Neutrophil (primary cell): ENCODE measurements around the gene TMPRSS11E.
"Not testable (repeated sequence)": the region's sequence is repeated elsewhere in the genome, so short reads cannot be mapped to it uniquely, and the experiment has no call there.

Source experiments
- H3K27ac ChIP-seq: fragments of 200-600 bp; sonication (generic); 2 replicates; pipeline ENCODE4 v1.5.1; 2016; ENCODE audit warnings: mild to moderate bottlenecking, moderate library complexity
- H3K27me3 ChIP-seq: fragments of 200-600 bp; sonication (generic); 2 replicates; pipeline ENCODE4 v1.6.0; 2016; ENCODE audit warnings: mild to moderate bottlenecking
- H3K36me3 ChIP-seq: fragments of 200-600 bp; sonication (generic); 2 replicates; pipeline ENCODE4 v1.5.1; 2017
- H3K4me1 ChIP-seq, 2 experiments: fragments of 200-600 bp in 1 of 2; sonication (generic) in 1 of 2; 1 replicate in 1 of 2; 2 replicates in 1 of 2; pipeline versions ENCODE4 v1.5.1 to v1.6.1; 2013 to 2016; ENCODE audit warnings: low read depth in 1 of 2, low read length in 1 of 2, mild to moderate bottlenecking in 1 of 2, moderate library complexity in 1 of 2; ENCODE audit not compliant: control insufficient read depth in 1 of 2, insufficient read depth in 1 of 2
- H3K4me3 ChIP-seq, 2 experiments: fragments of 200-600 bp in 1 of 2; sonication (generic) in 1 of 2; 1 replicate in 1 of 2; 2 replicates in 1 of 2; pipeline ENCODE4 v1.5.1; 2013 to 2016; ENCODE audit warnings: low read depth in 1 of 2, low read length in 1 of 2, mild to moderate bottlenecking in 1 of 2, moderate library complexity in 1 of 2
- H3K9me3 ChIP-seq: fragments of 200-600 bp; sonication (generic); 2 replicates; pipeline ENCODE4 v1.5.1; 2016
- CTCF ChIP-seq: fragments of 200-600 bp; sonication (generic); IDR thresholded peaks from 2 replicates; pipeline ENCODE4 v1.5.1; 2016; ENCODE audit warnings: antibody characterized with exemption

TMPRSS11E gene

GRCh38 chr4:68407868-68408190 is 39.4 kb upstream of the TMPRSS11E start:
- no peaks in the 10 kb centered on the region for H3K36me3 ChIP-seq
- H3K27ac ChIP-seq, result no peak overlapping the region
- no peaks in the 10 kb centered on the region for H3K4me1 ChIP-seq
- H3K4me3 ChIP-seq, result no peak overlapping the region
- no peaks in the 10 kb centered on the region for H3K27me3 ChIP-seq
- no peak for TF ChIP-seq CTCF
- H3K9me3 ChIP-seq, result no peaks in the 10 kb centered on the region

- Histone ChIP-seq H3K4me3 (no peak overlapping the region), H3K36me3 (no peaks in the 10 kb centered on the region), H3K9me3 (no peaks in the 10 kb centered on the region), H3K4me1 (no peaks in the 10 kb centered on the region), H3K27ac (no peak overlapping the region), H3K27me3 (no peaks in the 10 kb centered on the region)
- no peak for TF ChIP-seq CTCF
These were observed 37.1 kb upstream of the TMPRSS11E start for GRCh38 chr4:68410149-68410548.

DNA sequence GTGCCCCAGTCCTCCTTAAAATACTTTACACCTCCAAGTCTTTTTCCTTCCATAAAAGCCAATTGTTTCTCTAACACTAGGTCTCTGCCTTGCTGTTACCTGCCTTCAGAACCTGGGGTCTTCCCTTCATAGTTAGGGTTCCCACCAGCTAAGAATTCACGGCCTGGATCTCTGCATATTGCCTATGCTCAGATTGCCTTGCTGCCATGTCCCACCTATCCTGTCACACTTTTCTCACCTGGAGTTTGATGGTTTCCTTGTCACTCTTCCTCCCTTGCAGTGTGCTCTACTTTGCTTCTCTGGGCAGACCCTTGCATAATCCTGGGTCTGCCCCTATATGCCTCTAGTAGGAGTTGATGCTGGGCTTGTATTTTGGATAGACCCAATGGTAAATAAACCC is 36.6 kb upstream of the TMPRSS11E start:
- Histone ChIP-seq H3K36me3 (no peaks in the 10 kb centered on the region), H3K9me3 (no peaks in the 10 kb centered on the region), H3K27me3 (no peaks in the 10 kb centered on the region), H3K27ac (no peak overlapping the region), H3K4me1 (no peaks in the 10 kb centered on the region), H3K4me3 (no peak overlapping the region)
- no peak for TF ChIP-seq CTCF

DNA sequence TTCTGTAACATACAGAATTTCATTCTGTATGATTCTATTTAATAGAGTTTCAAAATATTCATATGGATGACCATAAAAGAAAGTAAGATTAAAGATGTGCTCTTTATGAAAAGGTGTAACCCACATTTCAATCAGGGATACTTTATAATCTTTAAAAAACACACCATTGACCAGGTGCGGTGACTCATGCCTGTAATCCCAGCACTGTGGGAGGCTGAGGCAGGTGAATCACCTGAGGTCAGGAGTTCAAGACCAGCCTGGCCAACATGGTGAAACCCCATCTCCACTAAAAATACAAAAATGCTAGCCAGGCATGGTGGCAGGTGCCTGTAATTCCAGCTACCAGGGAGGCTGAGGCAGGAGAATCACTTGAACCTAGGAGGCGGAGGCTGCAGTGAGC is 35.2 kb upstream of the TMPRSS11E start:
- H3K9me3 ChIP-seq, result not testable (repeated sequence)

DNA sequence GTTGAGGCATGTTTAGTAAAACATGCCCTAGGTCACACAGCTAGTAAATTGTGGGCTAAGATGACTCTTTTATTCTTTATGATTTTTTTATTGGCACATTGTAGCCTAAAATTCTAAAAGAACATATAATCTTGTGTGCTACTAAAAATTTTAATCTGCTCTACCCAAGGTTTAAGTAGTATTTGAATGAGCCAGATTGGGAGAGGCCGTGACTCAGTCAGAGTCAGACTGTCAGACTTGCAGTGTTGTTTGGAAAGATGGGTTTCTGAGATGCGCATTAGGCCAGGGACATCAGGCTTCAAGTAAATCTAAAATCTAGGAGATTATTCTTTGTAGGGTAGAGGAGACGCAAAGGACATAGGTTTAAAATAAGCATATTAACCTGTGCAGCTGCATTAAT is 30.7 kb upstream of the TMPRSS11E start:
- H3K27me3 ChIP-seq, result no peaks in the 10 kb centered on the region
- H3K36me3 ChIP-seq, result no peaks in the 10 kb centered on the region
- no peaks in the 10 kb centered on the region for H3K4me1 ChIP-seq
- TF ChIP-seq CTCF, result no peak
- no peak overlapping the region for H3K27ac ChIP-seq
- no peaks in the 10 kb centered on the region for H3K9me3 ChIP-seq
- no peak overlapping the region for H3K4me3 ChIP-seq

More for the DNA sequence above, 35.2 kb upstream of the TMPRSS11E start:
- H3K4me1 ChIP-seq, H3K27ac ChIP-seq, H3K4me3 ChIP-seq, H3K27me3 ChIP-seq, H3K36me3 ChIP-seq: not testable (repeated sequence)

GRCh38 chr4:68426516-68426915 is 20.7 kb upstream of the TMPRSS11E start:
- H3K9me3 ChIP-seq, result no peaks in the 10 kb centered on the region
- TF ChIP-seq CTCF, result no peak
- H3K27me3 ChIP-seq, result no peaks in the 10 kb centered on the region
- H3K36me3 ChIP-seq, result no peaks in the 10 kb centered on the region
- H3K4me1 ChIP-seq, result no peaks in the 10 kb centered on the region
- H3K4me3 ChIP-seq, result no peak overlapping the region
- H3K27ac ChIP-seq, result no peak overlapping the region
